Right lobe of liver (tissue), 6 donors: ENCODE results near the gene PRAC2. TPM values are rescaled to one million over a fixed set of nuclear protein-coding genes. Genes with fewer than 3 reads are reported as not detected.

Experiments used
- ATAC-seq, 4 donors: fragments of 200-7000 bp; cut with Tn5 transposase; one replicate each; pipeline ENCODE4 v1.9.1; 2020; ENCODE audit warnings: mild to moderate bottlenecking in 4 of 4, moderate library complexity in 4 of 4
- DNase-seq, 3 donors: peaks; one replicate each; pipeline ENCODE4 v3.0.0-alpha.2; 2020
- H3K27ac ChIP-seq, 3 donors: fragments of 200-600 bp; one replicate each; pipeline ENCODE4 v1.8.0; 2022
- H3K27me3 ChIP-seq, 2 donors: fragments of 200-600 bp; one replicate each; pipeline ENCODE4 v1.8.0; 2022
- H3K36me3 ChIP-seq, 4 donors: fragments of 200-600 bp; sonication (generic) in 1 of 4; one replicate each; pipeline versions ENCODE4 v1.5.1 to v1.8.0; 2017 to 2022; ENCODE audit warnings: control low read depth in 1 of 4
- H3K4me1 ChIP-seq, 4 donors: fragments of 200-600 bp; sonication (generic) in 1 of 4; one replicate each; pipeline versions ENCODE4 v1.5.1 to v1.8.0; 2017 to 2022; ENCODE audit warnings: control low read depth in 1 of 4
- H3K4me3 ChIP-seq, 3 donors: fragments of 200-600 bp; one replicate each; pipeline ENCODE4 v1.8.0; 2022
- H3K9me3 ChIP-seq, 4 donors: fragments of 200-600 bp; sonication (generic) in 1 of 4; one replicate each; pipeline versions ENCODE4 v1.5.1 to v1.8.0; 2017 to 2022; ENCODE audit warnings: control low read depth in 1 of 4
- POLR2A ChIP-seq: fragments of 450-650 bp; IDR thresholded peaks from one replicate; pipeline ENCODE4 v1.6.1; 2017; ENCODE audit warnings: antibody characterized with exemption, mild to moderate bottlenecking
- WGBS: methylation state at CpG from one replicate; pipeline ENCODE4 v1.1.6; 2018; ENCODE audit warnings: low coverage, low lambda C conversion rate; ENCODE audit not compliant: insufficient coverage; ENCODE audit errors: missing lambda C conversion rate; 5-methylcytosine and 5-hydroxymethylcytosine counted together
- intact Hi-C, 2 donors: fragments of 100-400 bp; cut with DNase I; formaldehyde crosslinking; loops; one replicate each; pipeline versions ENCODE4 v1.11.2 to v1.14.1; 2022
- total RNA-seq, 6 experiments: library from RNA; depleted of rRNA in 2 of 6; stranded (reverse); fragments of >200 nt in 2 of 6; fragmentation: NEBNext Ultra II Directional in 3 of 6; extraction: Animal tissue kit (Norgen Biotek cat#: 25700) in 3 of 6; gene quantifications; one replicate each; pipeline versions ENCODE4 v1.1.0 to v1.2.4, GENCODE V29; 2016 to 2023
- TF ChIP-seq, protein P1 (sequence below), 4 donors: fragments of 200-600 bp in 3 of 4; fragments of 450-650 bp in 1 of 4; IDR thresholded peaks; one replicate each; pipeline versions ENCODE4 v1.5.1 to v1.8.0; 2016 to 2022; ENCODE audit warnings: antibody characterized with exemption in 4 of 4, mild to moderate bottlenecking in 2 of 4
- donor health status: DM: no; HTN: yes; CAD: no.
- donor health status: DM: no; HTN: no; CAD: no.
- donor health status: DM: no; HTN: no; CAD: no.
- donor health status: DM: no; HTN: yes; CAD: no.
- donor health status: DM: no; HTN: yes; CAD: no.

Gene PRAC2
- total RNA-seq, 6 experiments from 2014 or later = not detected

DNA sequence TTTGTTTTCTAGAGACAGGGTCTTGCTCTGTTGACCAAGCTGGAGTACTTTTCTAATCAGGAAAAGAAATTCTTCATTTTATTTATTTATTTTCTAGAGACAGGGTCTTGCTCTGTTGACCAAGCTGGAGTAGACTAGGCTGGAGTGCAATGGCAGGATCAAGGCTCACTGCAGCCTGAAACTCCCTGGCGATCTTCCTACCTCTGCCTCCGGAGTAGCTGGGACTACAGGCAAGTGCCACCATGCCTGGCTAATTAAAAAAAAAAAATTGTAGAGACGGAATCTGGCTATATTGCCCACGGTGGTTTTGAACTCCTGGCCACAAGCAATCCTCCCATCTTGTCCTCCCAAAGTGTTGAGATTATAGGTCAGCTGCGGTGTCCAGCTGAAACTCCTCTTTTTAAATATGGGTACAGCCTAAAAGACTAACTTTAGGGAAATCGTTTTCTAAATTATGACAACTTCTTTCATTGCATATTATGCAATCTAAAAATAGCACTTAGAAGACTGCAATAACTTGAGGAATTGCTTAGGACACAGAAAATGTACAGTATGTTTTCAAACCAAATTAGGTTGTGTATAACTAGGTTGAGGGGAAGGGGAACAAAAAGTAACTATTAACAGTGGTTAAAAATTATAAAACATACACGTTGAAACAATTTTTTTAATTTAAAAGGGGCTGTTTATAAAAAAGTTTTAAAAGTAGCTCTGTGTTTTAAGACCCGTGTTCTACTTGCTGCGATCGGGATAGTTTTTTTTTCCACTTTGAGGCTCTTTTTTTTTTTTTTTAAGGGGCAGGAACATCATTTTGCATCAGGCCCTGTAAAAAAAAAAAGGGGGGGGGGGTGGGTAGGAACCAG, 5.4 kb upstream of the PRAC2 start:
- intact Hi-C loops = no loop called here
- peaks cover 36 to 60% of the 10 kb centered on the region in 2 donors for H3K27me3 ChIP-seq
- no peaks in the 10 kb centered on the region for H3K36me3 ChIP-seq
- ATAC-seq = no peak
- H3K4me1 ChIP-seq = no peaks in the 10 kb centered on the region
- TF ChIP-seq, protein P1, sequence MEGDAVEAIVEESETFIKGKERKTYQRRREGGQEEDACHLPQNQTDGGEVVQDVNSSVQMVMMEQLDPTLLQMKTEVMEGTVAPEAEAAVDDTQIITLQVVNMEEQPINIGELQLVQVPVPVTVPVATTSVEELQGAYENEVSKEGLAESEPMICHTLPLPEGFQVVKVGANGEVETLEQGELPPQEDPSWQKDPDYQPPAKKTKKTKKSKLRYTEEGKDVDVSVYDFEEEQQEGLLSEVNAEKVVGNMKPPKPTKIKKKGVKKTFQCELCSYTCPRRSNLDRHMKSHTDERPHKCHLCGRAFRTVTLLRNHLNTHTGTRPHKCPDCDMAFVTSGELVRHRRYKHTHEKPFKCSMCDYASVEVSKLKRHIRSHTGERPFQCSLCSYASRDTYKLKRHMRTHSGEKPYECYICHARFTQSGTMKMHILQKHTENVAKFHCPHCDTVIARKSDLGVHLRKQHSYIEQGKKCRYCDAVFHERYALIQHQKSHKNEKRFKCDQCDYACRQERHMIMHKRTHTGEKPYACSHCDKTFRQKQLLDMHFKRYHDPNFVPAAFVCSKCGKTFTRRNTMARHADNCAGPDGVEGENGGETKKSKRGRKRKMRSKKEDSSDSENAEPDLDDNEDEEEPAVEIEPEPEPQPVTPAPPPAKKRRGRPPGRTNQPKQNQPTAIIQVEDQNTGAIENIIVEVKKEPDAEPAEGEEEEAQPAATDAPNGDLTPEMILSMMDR (IDR thresholded peaks at IDR 0.05) = no peak
- no peak for TF ChIP-seq POLR2A
- H3K4me3 ChIP-seq = no peak overlapping the region
- no peak overlapping the region for H3K27ac ChIP-seq
- WGBS = 12% methylated on average over 10 of the region's 10 CpGs
- H3K9me3 ChIP-seq = no peaks in the 10 kb centered on the region
- no peak for DNase-seq

DNA sequence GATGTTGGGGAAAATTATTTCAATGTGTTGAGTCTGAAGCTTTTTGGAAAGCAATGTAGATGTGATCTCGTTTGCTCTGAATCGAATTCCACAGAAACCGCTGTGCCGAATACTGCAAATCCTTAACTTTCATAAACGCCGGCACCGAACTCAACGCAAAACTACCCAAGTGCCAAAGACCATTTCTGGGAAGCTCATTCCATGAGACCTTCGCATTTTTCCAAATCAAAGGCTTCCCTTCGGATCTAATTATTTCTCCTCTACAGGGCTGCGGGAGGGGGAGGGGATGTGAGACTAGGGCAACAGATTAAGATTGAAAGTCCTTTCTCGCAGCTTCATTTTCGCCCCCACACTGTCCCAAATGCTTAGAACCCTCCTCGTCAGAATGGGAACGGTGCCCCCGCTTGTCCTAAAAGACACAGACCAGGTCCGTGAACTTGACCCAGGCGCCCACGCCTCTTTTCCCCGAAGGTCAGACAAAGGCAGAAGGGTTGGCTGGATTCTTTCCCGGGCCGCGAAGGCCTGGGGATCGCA, 4.7 kb upstream of the PRAC2 start:
- no peak for TF ChIP-seq POLR2A
- TF ChIP-seq, protein P1 (IDR thresholded peaks at IDR 0.05) = no peak
- Histone ChIP-seq H3K36me3 (no peaks in the 10 kb centered on the region), H3K9me3 (no peaks in the 10 kb centered on the region), H3K4me3 (no peak overlapping the region), H3K4me1 (no peaks in the 10 kb centered on the region), H3K27ac (no peak overlapping the region), H3K27me3 (peaks cover 38 to 66% of the 10 kb centered on the region in 2 donors)
- DNase-seq = no peak
- no peak for ATAC-seq
- WGBS = 10% methylated on average over 18 of the region's 24 CpGs
- intact Hi-C loops = no loop called here

DNA sequence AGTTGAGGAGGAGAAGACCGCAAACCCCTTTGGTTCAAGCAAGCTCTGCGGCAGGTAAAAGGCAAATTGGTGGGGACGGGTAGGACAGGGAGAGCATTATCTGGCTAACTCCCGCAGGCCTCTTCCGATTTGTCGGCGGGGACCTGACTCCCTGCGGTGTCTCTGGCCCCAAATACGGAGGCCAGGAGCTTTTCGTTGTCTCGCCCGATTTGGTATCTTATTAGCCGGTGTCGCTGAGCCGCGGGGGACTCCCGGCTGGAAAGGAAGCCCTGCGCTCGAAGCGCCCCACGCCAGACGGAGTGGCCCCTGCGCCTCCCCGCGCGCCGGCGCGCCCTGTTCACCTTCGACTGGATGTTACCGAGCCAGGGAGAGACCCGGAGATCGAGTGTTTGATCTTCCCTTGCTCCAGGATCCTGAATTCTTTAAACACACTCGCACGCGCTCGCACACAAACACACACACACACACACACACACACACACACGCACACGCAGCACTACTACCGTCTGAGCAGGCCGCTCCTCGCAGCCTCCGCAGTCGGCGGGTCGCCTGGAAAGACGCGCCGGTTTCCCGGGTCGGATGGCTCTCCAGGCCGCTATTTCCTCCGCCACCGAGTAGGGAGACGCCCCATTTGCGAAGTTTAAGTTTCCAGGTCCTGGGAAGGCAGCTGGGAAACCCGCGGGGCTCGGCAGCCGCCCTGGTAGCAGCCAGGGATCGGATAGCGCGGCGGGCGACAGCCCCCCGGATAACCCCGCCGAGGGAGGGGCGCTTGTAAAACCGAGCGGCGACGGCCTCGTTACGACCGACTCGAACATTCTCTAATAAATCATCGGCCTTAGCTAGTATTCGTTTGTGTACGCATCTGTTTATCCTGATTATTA, 4.0 kb upstream of the PRAC2 start:
- H3K4me1 ChIP-seq = peaks cover 0 to under 1% (median 0%) of the 10 kb centered on the region in 4 donors
- H3K9me3 ChIP-seq = no peaks in the 10 kb centered on the region
- WGBS = 5% methylated on average over 23 of the region's 80 CpGs
- no peak overlapping the region for H3K4me3 ChIP-seq
- DNase-seq (no peak), ATAC-seq (no peak)
- peaks cover 45 to 73% of the 10 kb centered on the region in 2 donors for H3K27me3 ChIP-seq
- intact Hi-C loops = no loop called here
- no peaks in the 10 kb centered on the region for H3K36me3 ChIP-seq
- no peak overlapping the region for H3K27ac ChIP-seq
- TF ChIP-seq POLR2A = no peak
- TF ChIP-seq, protein P1 (IDR thresholded peaks at IDR 0.05) = no peak

DNA sequence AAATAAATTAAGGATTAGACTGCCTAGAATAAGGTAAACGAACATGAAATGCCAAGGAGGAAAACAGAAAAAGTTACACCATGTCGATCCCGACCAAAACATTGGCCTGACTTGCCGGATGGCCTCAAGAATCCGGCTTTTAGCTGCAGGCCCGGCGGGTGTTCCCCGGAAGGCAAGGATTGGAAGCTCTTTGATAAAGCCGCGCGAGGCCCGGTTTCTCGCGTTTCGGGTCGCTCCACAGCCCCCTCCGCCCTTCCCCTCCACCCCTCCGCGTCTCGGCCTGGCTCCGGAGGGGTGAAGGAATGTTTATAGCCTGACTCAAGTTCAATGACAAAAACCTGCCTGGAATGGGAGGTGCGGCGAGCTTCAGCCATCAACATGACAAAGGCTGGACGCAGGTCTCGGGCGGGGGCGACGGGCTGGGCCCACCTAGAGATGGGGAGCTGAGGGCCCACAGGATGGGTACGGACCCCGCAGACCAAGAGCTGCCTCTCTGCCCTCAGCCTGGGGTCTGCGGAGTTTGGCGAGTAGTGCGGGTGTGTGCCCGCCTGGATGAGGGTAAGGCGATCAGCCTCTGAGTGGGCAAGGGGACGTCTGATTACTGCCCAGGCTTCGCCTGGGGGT, 3.2 kb upstream of the PRAC2 start:
- peaks cover 45 to 79% of the 10 kb centered on the region in 2 donors for H3K27me3 ChIP-seq
- no peak overlapping the region for H3K27ac ChIP-seq
- no peaks in the 10 kb centered on the region for H3K36me3 ChIP-seq
- TF ChIP-seq, protein P1 (IDR thresholded peaks at IDR 0.05) = no peak
- TF ChIP-seq POLR2A = no peak
- no peak overlapping the region for H3K4me3 ChIP-seq
- peaks cover 0 to 7% (median 0%) of the 10 kb centered on the region in 4 donors for H3K4me1 ChIP-seq
- 7% methylated on average over 23 of the region's 37 CpGs for WGBS
- DNase-seq = no peak
- intact Hi-C loops = loop anchor here in 1 of 2 donors (5.0 to 10.0 kb wide), 2 partner anchors 65 to 163 kb away; no protein-coding TSS in a partner anchor
- ATAC-seq = no peak
- H3K9me3 ChIP-seq = no peaks in the 10 kb centered on the region
